ENCODE results near the gene GZMM. TPM values are rescaled to one million over a fixed set of nuclear protein-coding genes. Genes with fewer than 3 reads are reported as not detected.

GZMM gene
- total RNA-seq, 4 donors from 2014 or later, result 0.50 to 0.58 TPM; not detected in 2

- Histone ChIP-seq H3K27ac (replicated peaks in 1 of 4) (peak overlapping the region; percentile 38 to 74 (median 68)), H3K4me1 (peaks cover 55 to 67% (median 59%) of the 10 kb centered on the region in 4 donors), H3K9me3 (no peaks in the 10 kb centered on the region), H3K27me3 (no peaks in the 10 kb centered on the region), H3K36me3 (peaks cover 5 to 23% (median 19%) of the 10 kb centered on the region in 4 donors), H3K4me3 (peak overlapping the region; percentile 14 to 51 (median 40))
- 35% methylated on average over 21 of the region's 32 CpGs for WGBS
- no peak for TF ChIP-seq CTCF (IDR thresholded peaks at IDR 0.05)
- no peak for TF ChIP-seq EP300 (IDR thresholded peaks at IDR 0.05)
- TF ChIP-seq POLR2AphosphoS5 (IDR thresholded peaks at IDR 0.05), result no peak
- no peak for TF ChIP-seq POLR2A (IDR thresholded peaks at IDR 0.05; ENCODE audit: low read depth)
- intact Hi-C loops (cut with DNase I), result loop anchor here (5.0 kb wide), 1 partner anchor 57 kb away; the partner anchor contains the start of gene POLRMT
- no peak for DNase-seq (ENCODE audit: extremely low spot score)
Measured at GRCh38 chr19:574658-575526, 31.0 kb downstream of the GZMM start.

GRCh38 chr19:575527-576506 lies 32.0 kb downstream of the GZMM start:
- H3K27me3 ChIP-seq, result no peaks in the 10 kb centered on the region
- TF ChIP-seq POLR2AphosphoS5 (IDR thresholded peaks at IDR 0.05), result peak in 1 of 2 donors; percentile 6
- TF ChIP-seq CTCF (IDR thresholded peaks at IDR 0.05), result no peak
- WGBS, result 62% methylated on average over 24 of the region's 38 CpGs
- peak overlapping the region; percentile 14 to 51 (median 40) for H3K4me3 ChIP-seq
- intact Hi-C loops (cut with DNase I), result loop anchor here (5.0 kb wide), 1 partner anchor 56 kb away; the partner anchor contains the start of gene POLRMT
- H3K36me3 ChIP-seq, result peaks cover 12 to 33% (median 28%) of the 10 kb centered on the region in 4 donors
- H3K4me1 ChIP-seq, result peaks cover 53 to 65% (median 59%) of the 10 kb centered on the region in 4 donors
- H3K27ac ChIP-seq (replicated peaks in 1 of 4), result peak overlapping the region; percentile 38 to 74 (median 68)
- no peaks in the 10 kb centered on the region for H3K9me3 ChIP-seq
- no peak for DNase-seq (ENCODE audit: extremely low spot score)

GRCh38 chr19:576768-577438 lies 33.0 kb downstream of the GZMM start:
- Histone ChIP-seq H3K27ac (replicated peaks in 1 of 4) (no peak overlapping the region), H3K9me3 (no peaks in the 10 kb centered on the region), H3K4me3 (no peak overlapping the region), H3K36me3 (peaks cover 19 to 43% (median 38%) of the 10 kb centered on the region in 4 donors), H3K27me3 (no peaks in the 10 kb centered on the region), H3K4me1 (peaks cover 43 to 55% (median 52%) of the 10 kb centered on the region in 4 donors)
- no peak for DNase-seq (ENCODE audit: extremely low spot score)
- intact Hi-C loops (cut with DNase I), result loop anchor here (5.0 kb wide), 1 partner anchor 55 kb away; the partner anchor contains the start of gene POLRMT
- WGBS, result 86% methylated on average over 21 of the region's 28 CpGs
- no peak for TF ChIP-seq POLR2AphosphoS5 (IDR thresholded peaks at IDR 0.05)
- TF ChIP-seq EP300 (IDR thresholded peaks at IDR 0.05), result no peak
- TF ChIP-seq CTCF (IDR thresholded peaks at IDR 0.05), result no peak
- TF ChIP-seq POLR2A (IDR thresholded peaks at IDR 0.05; ENCODE audit: low read depth), result no peak
